Neural cell (in vitro differentiated cells): ENCODE results near the gene KRTAP6-2. TPM values are rescaled to one million over a fixed set of nuclear protein-coding genes. Genes with fewer than 3 reads are reported as not detected.

Experiments
- H2AFZ ChIP-seq: fragments of 200-600, 300-800 bp; sonication (generic), shearing (Covaris generic); 2 replicates; pipeline ENCODE4 v1.6.0; 2014; ENCODE audit warnings: low read depth, mild to moderate bottlenecking, antibody characterized with exemption, low read length, moderate library complexity
- H3F3A ChIP-seq: fragments of 200-600 bp; shearing (Covaris generic); 2 replicates; pipeline ENCODE4 v1.6.1; 2016; ENCODE audit warnings: mild to moderate bottlenecking, moderate library complexity, mixed read lengths, antibody characterized with exemption, low read length; ENCODE audit not compliant: insufficient read depth, poor library complexity, severe bottlenecking
- H3K27ac ChIP-seq: fragments of 200-600, 300-800 bp; sonication (generic), shearing (Covaris generic); 2 replicates; pipeline ENCODE4 v1.5.1; 2014; ENCODE audit warnings: mild to moderate bottlenecking, low read length, moderate library complexity
- H3K27me3 ChIP-seq: fragments of 300-800, 200-600 bp; sonication (generic), shearing (Covaris generic); 2 replicates; pipeline ENCODE4 v1.6.0; 2014; ENCODE audit warnings: mild to moderate bottlenecking, low read depth, low read length, moderate library complexity; ENCODE audit not compliant: insufficient read depth
- H3K36me3 ChIP-seq: fragments of 300-800, 200-600 bp; sonication (generic), shearing (Covaris generic); 2 replicates; pipeline ENCODE4 v1.5.1; 2014; ENCODE audit warnings: mild to moderate bottlenecking, antibody characterized with exemption, low read length, moderate library complexity; ENCODE audit not compliant: insufficient read depth
- H3K4me2 ChIP-seq: fragments of 300-800, 200-600 bp; sonication (generic), shearing (Covaris generic); 2 replicates; pipeline ENCODE4 v1.6.0; 2014; ENCODE audit warnings: mild to moderate bottlenecking, low read length
- H3K4me3 ChIP-seq: fragments of 300-800, 200-600 bp; sonication (generic), shearing (Covaris generic); 2 replicates; pipeline ENCODE4 v1.5.1; 2014; ENCODE audit warnings: mild to moderate bottlenecking, low read length, moderate library complexity
- H3K79me2 ChIP-seq: fragments of 200-600 bp; shearing (Covaris generic); replicated peaks from 2 replicates; pipeline ENCODE4 v1.6.0; 2014; ENCODE audit warnings: mild to moderate bottlenecking, low read length, moderate library complexity; ENCODE audit not compliant: insufficient read depth
- H3K9ac ChIP-seq: fragments of 300-800, 200-600 bp; sonication (generic), shearing (Covaris generic); 2 replicates; pipeline ENCODE4 v1.6.1; 2016; ENCODE audit warnings: mild to moderate bottlenecking, low read length, mixed read lengths
- H3K9me2 ChIP-seq: fragments of 200-600 bp; shearing (Covaris generic); 2 replicates; pipeline ENCODE4 v1.6.1; 2016; ENCODE audit warnings: mild to moderate bottlenecking, low read length, mixed read lengths; ENCODE audit not compliant: insufficient read depth
- H3K9me3 ChIP-seq: fragments of 200-600, 300-800 bp; sonication (generic), shearing (Covaris generic); 2 replicates; pipeline ENCODE4 v1.6.1; 2016; ENCODE audit warnings: mild to moderate bottlenecking, mixed run types, low read length, moderate library complexity, mixed read lengths
- H4K20me1 ChIP-seq: fragments of 200-600 bp; shearing (Covaris generic); 2 replicates; pipeline ENCODE4 v1.6.1; 2016; ENCODE audit warnings: mild to moderate bottlenecking, mixed run types; ENCODE audit not compliant: insufficient read depth
- CTCF ChIP-seq: fragments of 450-650 bp; IDR thresholded peaks from 2 replicates; pipeline ENCODE4 v1.5.1; 2014; ENCODE audit warnings: antibody characterized with exemption, mild to moderate bottlenecking, moderate library complexity; ENCODE audit not compliant: poor library complexity, severe bottlenecking
- EP300 ChIP-seq: fragments of 450-650 bp; conservative IDR thresholded peaks from 2 replicates; pipeline ENCODE4 v1.6.1; 2014; ENCODE audit warnings: antibody characterized with exemption, mild to moderate bottlenecking, moderate library complexity; ENCODE audit not compliant: poor library complexity, severe bottlenecking
- EZH2 ChIP-seq: fragments of 200-600, 300-800 bp; shearing (Covaris generic), sonication (generic); IDR thresholded peaks from 2 replicates; pipeline ENCODE4 v1.6.1; 2014; ENCODE audit warnings: antibody characterized with exemption, low read length, borderline replicate concordance, mild to moderate bottlenecking; ENCODE audit not compliant: insufficient read depth, poor library complexity, severe bottlenecking
- MXI1 ChIP-seq: fragments of 450-650 bp; conservative IDR thresholded peaks from 2 replicates; pipeline ENCODE4 v1.6.1; 2014; ENCODE audit warnings: antibody characterized with exemption, mild to moderate bottlenecking; ENCODE audit not compliant: poor library complexity, severe bottlenecking
- POLR2AphosphoS5 ChIP-seq: IDR thresholded peaks from 2 replicates; pipeline ENCODE4 v1.6.1; 2012
- RAD21 ChIP-seq: fragments of 450-650 bp; conservative IDR thresholded peaks from 2 replicates; pipeline ENCODE4 v1.6.1; 2014; ENCODE audit warnings: antibody characterized with exemption, mild to moderate bottlenecking, moderate library complexity
- REST ChIP-seq: IDR thresholded peaks from 2 replicates; pipeline ENCODE4 v1.6.1; 2012; ENCODE audit warnings: borderline replicate concordance
- SMC3 ChIP-seq: fragments of 450-650 bp; conservative IDR thresholded peaks from 2 replicates; pipeline ENCODE4 v1.6.1; 2014; ENCODE audit warnings: antibody characterized with exemption, mild to moderate bottlenecking, moderate library complexity; ENCODE audit not compliant: poor library complexity
- TAF1 ChIP-seq: IDR thresholded peaks from 2 replicates; pipeline ENCODE4 v1.6.1; 2012; ENCODE audit warnings: low read depth
- polyA plus RNA-seq: library from polyadenylated mRNA; depleted of rRNA; stranded (reverse); fragments of >200 nt; gene quantifications from 2 replicates; pipeline ENCODE4 v1.2.3, GENCODE V29; 2014

Gene KRTAP6-2
- polyA plus RNA-seq, 1 donor from 2014 or later, result not detected

DNA sequence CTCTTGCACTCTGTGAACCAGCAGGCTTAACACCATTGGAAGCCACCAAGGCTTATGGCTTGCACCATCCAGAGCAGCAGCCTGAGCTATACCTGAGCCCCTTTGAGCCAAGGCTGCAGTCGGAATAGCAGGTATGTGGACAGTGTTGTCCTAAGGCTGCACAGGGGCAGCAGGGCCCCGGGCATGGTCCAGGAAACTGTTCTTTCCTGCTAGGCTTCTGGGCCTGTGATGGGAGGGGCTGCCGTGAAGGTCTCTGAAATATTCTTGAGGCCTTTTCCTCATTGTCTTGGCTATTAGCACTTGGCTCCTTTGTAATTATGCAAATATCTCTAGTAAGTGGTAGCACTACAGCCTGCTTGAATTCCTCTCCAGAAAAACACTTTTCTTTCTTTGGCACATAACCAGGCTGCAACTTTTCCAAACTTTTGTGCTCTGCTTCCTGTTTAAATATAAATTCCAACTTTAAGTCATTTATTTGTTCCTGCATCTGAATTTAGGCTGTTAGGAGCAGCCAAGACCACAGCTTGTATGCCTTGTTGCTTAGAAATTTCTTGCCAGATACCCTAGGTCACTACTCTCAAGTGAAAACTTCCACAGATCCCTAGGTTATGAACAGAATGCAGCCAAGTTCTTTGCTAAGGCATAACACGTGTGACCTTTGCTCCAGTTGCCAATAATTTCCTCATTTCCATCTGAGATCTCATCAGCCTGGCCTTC lies 26.9 kb upstream of the KRTAP6-2 start:
- no peak overlapping the region for H3K4me2 ChIP-seq
- no peaks in the 10 kb centered on the region for H3K79me2 ChIP-seq
- no peak overlapping the region for H3K9ac ChIP-seq
- no peaks in the 10 kb centered on the region for H3K36me3 ChIP-seq
- H2AFZ ChIP-seq, result no peak overlapping the region
- H3K4me3 ChIP-seq, result no peak overlapping the region
- no peaks in the 10 kb centered on the region for H3F3A ChIP-seq
- no peak overlapping the region for H3K27ac ChIP-seq
- no peaks in the 10 kb centered on the region for H4K20me1 ChIP-seq
- TF ChIP-seq SMC3, result no peak
- H3K27me3 ChIP-seq, result no peaks in the 10 kb centered on the region
- H3K9me2 ChIP-seq, result no peaks in the 10 kb centered on the region
- H3K9me3 ChIP-seq, result peaks cover 6% of the 10 kb centered on the region

GRCh38 chr21:30623362-30623761 lies 24.7 kb upstream of the KRTAP6-2 start:
- TF ChIP-seq EP300 (no peak), TAF1 (no peak), SMC3 (no peak), EZH2 (no peak), MXI1 (no peak), POLR2AphosphoS5 (no peak), REST (no peak), CTCF (no peak), RAD21 (no peak)
- no peak overlapping the region for H3K27ac ChIP-seq
- no peaks in the 10 kb centered on the region for H4K20me1 ChIP-seq
- no peaks in the 10 kb centered on the region for H3K79me2 ChIP-seq
- no peaks in the 10 kb centered on the region for H3K9me2 ChIP-seq
- no peaks in the 10 kb centered on the region for H3K36me3 ChIP-seq
- no peak overlapping the region for H3K4me3 ChIP-seq
- H3K9ac ChIP-seq, result no peak overlapping the region
- H2AFZ ChIP-seq, result no peak overlapping the region
- H3K4me2 ChIP-seq, result no peak overlapping the region
- peaks cover 6% of the 10 kb centered on the region for H3K9me3 ChIP-seq
- H3F3A ChIP-seq, result no peaks in the 10 kb centered on the region
- H3K27me3 ChIP-seq, result no peaks in the 10 kb centered on the region
